GM18519 (cell line): ENCODE measurements around the gene CDK15.

Source experiments
- ATAC-seq: cut with Tn5 transposase; IDR thresholded peaks from one replicate; pipeline ENCODE4 v1.9.1; 2021; ENCODE audit warnings: mild to moderate bottlenecking, moderate library complexity; ENCODE audit not compliant: unreplicated experiment, low FRiP score

The CDK15 gene

GRCh38 chr2:201931475-201931874 lies 125.1 kb downstream of the CDK15 start:
- ATAC-seq: no peak

GRCh38 chr2:201931951-201932350 lies 125.6 kb downstream of the CDK15 start:
- no peak for ATAC-seq

- no peak for ATAC-seq
Measured at GRCh38 chr2:201932511-201932910, 126.2 kb downstream of the CDK15 start.

- ATAC-seq: no peak
Measured at GRCh38 chr2:201933792-201934237, 127.5 kb downstream of the CDK15 start.

GRCh38 chr2:201936817-201937216 lies 130.5 kb downstream of the CDK15 start:
- no peak for ATAC-seq

GRCh38 chr2:201937343-201937742 lies 131.0 kb downstream of the CDK15 start:
- no peak for ATAC-seq

- ATAC-seq: no peak
Measured at GRCh38 chr2:201938156-201938775, 131.9 kb downstream of the CDK15 start.

- ATAC-seq: no peak
Measured at GRCh38 chr2:201938781-201939180, 132.4 kb downstream of the CDK15 start.

- ATAC-seq: no peak
Measured at GRCh38 chr2:201939453-201939941, 133.2 kb downstream of the CDK15 start.

GRCh38 chr2:201942531-201942930 lies 136.2 kb downstream of the CDK15 start:
- no peak for ATAC-seq
